GM23248 (cell line): ENCODE data around the gene BHLHE40.

Experiments
- EZH2 ChIP-seq: fragments of 200-600 bp; sonication (generic); IDR thresholded peaks from 2 replicates; pipeline ENCODE4 v1.6.1; 2018; ENCODE audit warnings: antibody characterized with exemption, mild to moderate bottlenecking; ENCODE audit not compliant: insufficient read depth, poor library complexity, severe bottlenecking
- EZH2phosphoT487 ChIP-seq: fragments of 200-600 bp; sonication (generic); IDR thresholded peaks from 2 replicates; pipeline ENCODE4 v1.6.1; 2018; ENCODE audit warnings: antibody characterized with exemption, moderate library complexity, mild to moderate bottlenecking, low read depth; ENCODE audit not compliant: insufficient read depth

- TF ChIP-seq EZH2 (no peak), EZH2phosphoT487 (no peak)
Measured at GRCh38 chr3:4996223-4996765, 17.1 kb downstream of the BHLHE40 start.
